IMR-90 (cell line): ENCODE data around the gene PIP4K2A.

ENCODE experiments used
- CTCF ChIP-seq: conservative IDR thresholded peaks from 2 replicates; pipeline ENCODE4 v1.5.1; 2012; ENCODE audit warnings: mild to moderate bottlenecking, low read depth, low read length, improper control_type of control experiment
- MXI1 ChIP-seq: IDR thresholded peaks from 2 replicates; pipeline ENCODE4 v1.6.1; 2012; ENCODE audit warnings: low read depth, mild to moderate bottlenecking, low read length, moderate library complexity, borderline replicate concordance
- NFE2L2 ChIP-seq: fragments of 150-350 bp; IDR thresholded peaks from 2 replicates; pipeline ENCODE4 v1.6.1; 2016; ENCODE audit warnings: low read depth, mild to moderate bottlenecking, low read length
- POLR2A ChIP-seq: IDR thresholded peaks from 2 replicates; pipeline ENCODE4 v1.6.1; 2012; ENCODE audit warnings: mild to moderate bottlenecking, low read depth, low read length
- RAD21 ChIP-seq: IDR thresholded peaks from 2 replicates; pipeline ENCODE4 v1.6.1; 2012; ENCODE audit warnings: low read length, improper control_type of control experiment
- SMC3 ChIP-seq: fragments of 150-350 bp; IDR thresholded peaks from 2 replicates; pipeline ENCODE4 v1.6.1; 2016; ENCODE audit warnings: low read depth, mild to moderate bottlenecking, antibody characterized with exemption, low read length, moderate library complexity
- TF ChIP-seq, protein P1 (sequence below): fragments of 150-350 bp; IDR thresholded peaks from 2 replicates; pipeline ENCODE4 v1.6.1; 2016; ENCODE audit warnings: low read depth, mild to moderate bottlenecking, low read length, moderate library complexity, borderline replicate concordance

DNA sequence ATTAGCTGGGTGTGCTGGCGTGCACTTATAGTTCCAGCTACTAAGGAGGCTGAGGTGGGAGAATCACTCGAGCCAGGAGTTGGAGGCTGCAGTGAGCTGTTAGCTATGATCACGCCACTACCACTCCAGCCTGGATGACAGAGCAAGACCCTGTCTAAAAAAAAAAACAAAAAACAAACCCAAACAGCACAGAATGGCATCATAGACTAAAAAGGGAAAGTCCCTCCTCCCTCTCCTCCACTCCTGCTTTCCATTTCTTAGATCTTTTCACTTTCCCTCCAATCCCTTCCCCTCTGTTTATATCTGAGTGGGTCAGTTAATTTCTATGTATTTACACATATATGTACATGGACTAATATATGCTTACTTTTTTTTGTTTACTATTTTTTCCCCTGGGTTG is 10.4 kb upstream of the PIP4K2A start:
- TF ChIP-seq POLR2A (no peak), CTCF (no peak), NFE2L2 (no peak), RAD21 (no peak), SMC3 (no peak), MXI1 (no peak)
- TF ChIP-seq, protein P1, sequence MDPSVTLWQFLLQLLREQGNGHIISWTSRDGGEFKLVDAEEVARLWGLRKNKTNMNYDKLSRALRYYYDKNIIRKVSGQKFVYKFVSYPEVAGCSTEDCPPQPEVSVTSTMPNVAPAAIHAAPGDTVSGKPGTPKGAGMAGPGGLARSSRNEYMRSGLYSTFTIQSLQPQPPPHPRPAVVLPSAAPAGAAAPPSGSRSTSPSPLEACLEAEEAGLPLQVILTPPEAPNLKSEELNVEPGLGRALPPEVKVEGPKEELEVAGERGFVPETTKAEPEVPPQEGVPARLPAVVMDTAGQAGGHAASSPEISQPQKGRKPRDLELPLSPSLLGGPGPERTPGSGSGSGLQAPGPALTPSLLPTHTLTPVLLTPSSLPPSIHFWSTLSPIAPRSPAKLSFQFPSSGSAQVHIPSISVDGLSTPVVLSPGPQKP: no peak
